HG02642 (cell line): ENCODE results near the gene LANCL2.
"Not testable (repeated sequence)": the region's sequence is repeated elsewhere in the genome, so short reads cannot be mapped to it uniquely, and the experiment has no call there.

Source experiments
- ATAC-seq: cut with Tn5 transposase; IDR thresholded peaks from one replicate; pipeline ENCODE4 v1.9.1; 2021; ENCODE audit warnings: mild to moderate bottlenecking; ENCODE audit not compliant: unreplicated experiment, poor library complexity

LANCL2 gene

DNA sequence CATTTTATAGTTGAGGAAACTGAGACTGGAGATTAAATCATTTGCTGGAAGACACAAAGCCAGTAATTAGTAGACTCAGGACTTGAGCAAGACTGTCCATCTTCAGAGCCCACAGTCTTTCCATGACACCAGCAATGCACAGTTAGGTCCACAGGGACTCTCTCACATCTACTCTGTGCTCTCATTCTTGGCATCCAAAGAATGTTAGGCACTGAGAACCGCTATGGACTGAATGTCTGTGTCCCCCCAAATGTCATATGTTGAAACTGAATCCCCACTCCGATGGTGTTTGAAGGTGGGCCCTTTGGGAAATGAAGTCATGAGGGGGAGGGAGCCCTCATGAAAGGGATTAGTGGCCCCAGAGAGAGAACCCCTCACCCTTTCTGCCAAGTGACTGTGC is 100.6 kb downstream of the LANCL2 start:
- ATAC-seq, result no peak

DNA sequence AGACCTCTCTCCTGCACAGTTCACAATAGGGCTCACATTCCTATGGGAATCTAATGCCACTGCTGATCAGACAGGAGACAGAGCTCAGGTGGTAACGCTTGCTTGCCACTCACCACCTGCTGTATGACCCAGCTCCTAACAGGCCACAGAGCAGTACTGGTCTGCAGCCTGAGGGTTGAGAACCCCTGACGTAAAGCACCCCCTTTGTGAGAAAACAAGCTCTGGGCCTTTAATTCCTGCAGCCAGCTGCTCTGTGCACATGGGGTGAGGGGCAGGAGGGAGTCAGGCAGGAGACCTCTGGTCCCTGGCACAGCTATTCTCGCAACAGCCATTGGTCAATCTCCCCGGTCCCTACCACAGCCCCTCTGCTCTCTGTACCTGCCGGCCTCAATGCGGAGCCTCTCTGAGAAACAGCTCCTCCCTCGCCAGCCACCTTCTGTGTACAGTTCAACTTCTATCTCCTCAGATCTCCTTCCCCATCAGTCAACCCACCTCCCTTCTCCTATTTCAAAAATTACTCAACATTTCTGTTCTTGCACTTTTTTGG is 102.0 kb downstream of the LANCL2 start:
- no peak for ATAC-seq

DNA sequence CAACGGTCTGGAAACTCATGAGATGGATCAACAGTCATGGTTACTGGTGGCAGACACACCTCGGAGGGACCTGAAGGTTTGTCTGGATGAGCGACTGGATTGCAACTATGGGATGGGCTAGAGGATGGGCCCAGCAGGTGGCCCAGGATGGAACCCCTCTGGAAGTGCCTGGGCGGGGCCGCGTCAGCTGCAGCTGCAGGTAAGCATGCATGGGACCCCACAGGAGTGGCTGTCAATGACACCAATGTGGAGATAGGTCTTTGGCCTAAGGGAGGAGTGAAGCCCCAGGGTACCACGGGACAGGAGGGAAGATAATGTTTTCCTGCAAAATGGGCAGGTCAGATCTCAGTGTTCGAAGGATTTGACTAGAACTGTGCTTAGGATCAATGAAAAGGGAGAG is 103.4 kb downstream of the LANCL2 start:
- ATAC-seq, result no peak

DNA sequence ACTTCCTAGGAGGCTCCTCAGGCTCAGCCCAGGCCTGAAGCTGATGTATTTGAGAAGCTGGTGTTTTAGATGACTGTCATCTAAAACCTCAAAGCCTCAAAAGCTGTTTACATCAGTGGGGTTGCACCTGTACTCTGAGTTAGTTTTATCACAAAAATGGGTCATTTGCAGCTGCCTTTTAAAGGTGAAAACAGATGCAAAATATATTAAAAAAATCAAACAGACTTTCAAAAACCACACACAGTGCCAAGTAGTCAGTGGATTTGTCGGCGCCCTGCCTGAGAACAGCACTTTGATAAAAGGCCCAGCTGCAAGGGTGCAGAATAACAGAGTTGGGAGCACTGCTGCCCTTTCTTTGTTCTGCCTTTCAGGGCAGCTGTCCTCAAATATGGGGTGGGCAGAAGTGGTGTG is 104.1 kb downstream of the LANCL2 start:
- no peak for ATAC-seq

DNA sequence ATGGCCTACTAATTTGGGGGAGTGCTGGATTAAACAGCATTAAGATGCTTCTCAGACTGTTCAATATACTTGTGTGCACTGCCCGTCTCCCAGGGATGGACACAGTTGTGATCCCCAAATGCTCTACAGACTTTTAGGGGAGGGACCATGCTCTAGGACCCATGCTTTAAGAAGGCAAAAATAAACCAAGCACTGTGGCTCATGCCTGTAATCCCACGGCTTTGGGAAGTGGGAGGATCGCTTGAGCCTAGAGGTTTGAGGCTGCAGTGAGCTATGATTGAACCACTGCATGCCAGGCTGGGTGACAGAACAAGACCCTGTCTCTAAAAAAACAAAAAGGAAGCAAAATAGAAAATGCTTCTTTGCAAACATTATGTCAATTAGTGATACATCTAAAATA is 104.6 kb downstream of the LANCL2 start:
- ATAC-seq, result no peak

DNA sequence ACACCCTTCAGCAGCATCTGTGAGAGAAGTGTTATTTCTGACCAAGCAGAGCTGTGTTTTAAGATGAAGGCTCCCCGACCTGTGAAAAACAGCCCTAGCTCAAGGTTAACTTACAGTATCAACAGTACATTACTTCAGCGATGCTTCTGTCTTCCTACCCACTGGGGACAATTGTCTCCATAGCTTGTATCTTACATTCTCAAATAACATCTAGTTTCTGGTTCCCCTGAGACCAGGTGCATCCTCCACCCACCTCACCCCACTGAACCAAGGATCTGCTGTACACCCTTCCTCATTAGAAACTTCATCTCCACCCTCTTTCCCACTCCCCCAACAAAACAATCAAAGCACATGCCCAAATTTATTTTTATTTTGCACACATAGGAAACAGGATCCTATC is 105.1 kb downstream of the LANCL2 start:
- no peak for ATAC-seq

DNA sequence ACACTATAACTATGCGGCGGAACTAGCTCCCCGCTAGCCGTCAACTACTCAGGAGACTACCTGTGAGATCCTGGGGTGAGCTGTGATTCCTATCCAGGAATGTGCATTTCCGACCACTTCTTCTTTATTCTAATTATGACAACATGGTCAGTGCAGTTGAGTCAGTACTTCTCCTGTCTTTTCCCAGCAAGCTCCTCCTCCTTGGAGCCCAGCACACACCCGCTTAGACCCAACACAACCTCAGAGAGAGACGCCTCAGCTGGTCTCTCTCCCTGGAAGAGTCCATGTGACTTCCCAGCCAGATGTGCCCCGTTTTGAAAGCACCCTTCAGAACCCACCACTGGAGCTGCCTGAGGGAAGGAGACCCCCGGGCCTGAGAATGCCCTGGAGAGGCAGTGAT is 106.5 kb downstream of the LANCL2 start:
- ATAC-seq, result not testable (repeated sequence)

DNA sequence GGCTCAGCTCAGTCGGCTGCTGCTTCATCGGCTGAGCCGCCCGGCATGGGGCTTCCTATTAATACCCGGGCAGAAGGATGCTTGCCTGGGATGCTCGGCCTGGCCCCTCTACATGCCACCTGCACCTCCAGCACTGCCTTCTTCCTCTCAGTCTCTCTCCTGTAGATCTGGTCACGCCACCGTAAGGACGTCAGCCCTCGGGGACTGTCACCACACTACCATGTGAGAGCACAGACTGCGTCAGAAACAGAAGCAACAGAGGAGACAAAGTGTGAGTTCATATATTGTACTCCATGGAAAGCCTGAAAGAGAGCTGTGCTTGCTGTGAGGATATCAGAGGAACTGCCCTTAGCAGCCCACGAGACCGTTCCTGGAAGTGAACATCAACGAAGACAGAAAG is 107.3 kb downstream of the LANCL2 start:
- ATAC-seq, result not testable (repeated sequence)

DNA sequence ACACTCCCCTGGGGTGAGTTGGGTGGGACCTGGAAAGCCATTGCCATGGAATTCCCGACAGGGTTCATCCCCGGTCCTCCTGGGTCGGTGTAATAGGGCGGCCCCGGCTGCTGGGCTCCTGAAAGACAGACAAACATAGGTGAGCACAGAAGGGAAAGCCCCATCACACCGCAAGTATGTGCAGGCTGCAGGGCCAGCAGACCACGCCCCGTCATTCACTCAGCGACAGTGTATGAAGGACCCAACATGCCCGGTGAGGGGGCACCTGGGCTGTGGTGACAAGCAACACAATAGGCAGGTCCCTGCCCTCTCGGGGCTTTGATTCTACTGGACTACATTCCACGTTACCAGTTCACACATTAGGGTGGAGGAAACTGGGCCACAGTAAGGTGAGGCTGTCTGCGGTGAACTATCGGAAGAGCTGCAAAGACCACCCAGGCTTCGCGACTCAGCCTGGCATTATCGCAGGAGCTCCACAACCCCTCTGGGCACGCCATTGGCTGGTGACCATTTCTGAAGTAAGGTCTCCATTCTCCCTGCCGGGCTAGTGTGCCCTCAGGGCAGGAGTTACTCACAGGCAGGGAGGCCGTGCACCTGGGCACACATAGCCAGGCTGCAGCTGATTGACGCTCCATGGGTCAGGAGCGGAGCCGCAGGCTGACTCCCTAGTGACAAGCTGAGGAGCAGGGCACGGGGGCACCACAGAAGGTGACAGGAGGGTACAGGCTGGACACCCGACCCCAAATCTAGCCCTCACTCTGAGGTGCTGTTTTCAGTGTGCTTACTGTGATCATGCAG is 108.0 kb downstream of the LANCL2 start:
- ATAC-seq, result no peak

DNA sequence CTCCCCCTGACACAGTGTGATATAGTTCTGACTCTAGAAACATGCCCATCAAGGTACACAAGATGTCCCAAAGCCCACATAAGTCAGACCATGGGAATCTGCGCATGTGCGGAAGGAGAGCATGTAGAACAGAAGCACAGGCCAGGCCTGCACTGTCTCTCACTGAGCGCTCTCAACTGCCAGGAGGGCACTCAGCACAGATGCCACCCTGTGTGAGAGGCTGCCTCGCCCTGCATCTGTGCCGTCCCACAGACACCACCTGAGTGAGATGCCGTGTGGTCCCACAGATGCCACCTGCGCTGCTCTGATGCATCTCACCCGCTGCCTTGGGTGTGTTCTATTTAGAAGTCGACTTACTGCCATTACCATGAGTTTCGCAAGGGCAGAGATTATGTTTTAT is 108.8 kb downstream of the LANCL2 start:
- ATAC-seq, result no peak

DNA sequence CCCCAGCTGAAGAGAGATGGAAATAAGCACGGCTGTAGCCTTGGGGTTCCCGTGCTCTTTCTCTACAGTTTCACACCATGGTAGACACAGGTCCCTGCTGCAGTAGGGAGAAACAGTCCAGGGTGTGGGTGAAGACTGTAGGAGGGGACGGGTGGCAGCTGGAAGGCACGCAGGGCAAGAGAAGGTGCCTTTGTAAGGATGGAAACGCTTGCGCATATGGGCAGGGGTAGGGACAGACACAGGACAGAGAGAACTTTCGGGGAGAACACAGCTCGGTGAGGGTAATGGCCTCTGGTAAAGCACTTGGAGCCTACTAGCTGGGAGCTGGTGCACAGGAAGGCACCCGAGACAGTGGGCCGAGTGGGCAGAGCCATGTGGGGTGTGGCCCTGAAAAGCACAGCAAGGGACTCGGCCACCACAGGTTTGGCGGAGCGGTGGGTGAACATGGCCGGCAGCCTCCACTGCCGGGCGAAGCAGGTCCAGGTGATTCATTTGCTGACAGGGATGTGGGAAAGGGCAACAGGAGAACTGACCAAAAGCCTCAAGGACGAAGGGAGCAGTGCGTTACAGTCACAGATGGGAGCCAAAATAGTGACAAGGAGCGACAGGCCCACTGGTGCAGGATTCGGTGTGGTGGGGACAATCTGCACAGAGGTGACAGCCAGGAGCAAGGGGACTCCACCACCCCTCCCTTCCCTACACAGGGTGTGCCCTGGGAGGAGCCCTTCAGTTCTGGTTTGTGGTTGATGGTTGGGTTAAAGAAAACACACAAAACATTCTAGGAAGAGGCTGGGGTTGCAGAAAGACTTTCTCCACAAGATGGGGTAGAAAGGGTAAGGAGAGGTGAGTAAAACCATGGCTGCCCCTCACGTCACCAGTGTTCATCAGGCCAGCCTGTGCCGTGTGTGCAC is 110.1 kb downstream of the LANCL2 start:
- ATAC-seq, result no peak

DNA sequence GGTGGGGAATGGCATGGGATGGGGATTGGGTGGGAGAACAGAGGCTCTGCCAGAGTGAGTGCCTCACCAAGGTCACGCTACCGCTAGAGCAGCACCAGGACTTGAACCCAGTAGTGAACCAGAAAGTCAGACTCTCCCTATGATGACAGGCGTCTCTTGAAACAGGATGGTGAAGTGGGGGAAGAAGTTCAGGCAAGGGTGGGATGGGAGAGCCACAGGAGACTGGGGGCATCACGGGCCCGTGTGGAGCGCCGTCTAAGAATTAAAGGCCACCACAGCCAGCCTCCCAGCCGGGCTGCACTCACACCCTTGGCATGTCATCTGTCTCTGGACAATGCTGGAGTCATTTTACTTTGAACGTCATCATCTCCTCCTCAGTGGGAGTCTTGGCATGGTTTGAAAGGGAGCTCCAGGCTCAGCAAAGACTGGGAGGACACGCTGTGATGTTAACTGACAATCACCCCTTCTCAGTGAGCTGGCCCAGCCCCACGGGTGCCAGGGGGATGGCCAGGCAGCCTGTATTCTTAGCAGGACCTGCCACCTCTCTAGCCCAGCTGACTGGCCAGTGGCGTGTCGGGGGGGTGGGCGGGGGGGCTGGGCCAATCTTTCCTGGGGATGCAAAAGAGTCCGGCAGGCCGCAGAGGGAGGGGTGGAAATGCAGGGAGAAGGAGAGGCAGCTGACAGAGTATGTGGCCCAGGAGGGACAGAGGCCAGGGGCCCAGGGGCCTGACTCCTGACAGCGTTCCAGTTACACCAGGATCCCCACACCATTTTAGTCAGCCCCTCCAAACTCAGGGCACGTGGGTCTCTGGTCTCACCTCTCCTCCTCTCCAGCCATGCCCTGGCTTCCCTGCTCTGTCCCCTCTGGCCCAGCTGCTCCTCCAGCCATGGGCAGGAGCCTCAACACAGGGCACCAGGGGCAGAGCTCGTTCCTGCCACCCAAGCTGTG is 111.0 kb downstream of the LANCL2 start:
- ATAC-seq, result no peak

DNA sequence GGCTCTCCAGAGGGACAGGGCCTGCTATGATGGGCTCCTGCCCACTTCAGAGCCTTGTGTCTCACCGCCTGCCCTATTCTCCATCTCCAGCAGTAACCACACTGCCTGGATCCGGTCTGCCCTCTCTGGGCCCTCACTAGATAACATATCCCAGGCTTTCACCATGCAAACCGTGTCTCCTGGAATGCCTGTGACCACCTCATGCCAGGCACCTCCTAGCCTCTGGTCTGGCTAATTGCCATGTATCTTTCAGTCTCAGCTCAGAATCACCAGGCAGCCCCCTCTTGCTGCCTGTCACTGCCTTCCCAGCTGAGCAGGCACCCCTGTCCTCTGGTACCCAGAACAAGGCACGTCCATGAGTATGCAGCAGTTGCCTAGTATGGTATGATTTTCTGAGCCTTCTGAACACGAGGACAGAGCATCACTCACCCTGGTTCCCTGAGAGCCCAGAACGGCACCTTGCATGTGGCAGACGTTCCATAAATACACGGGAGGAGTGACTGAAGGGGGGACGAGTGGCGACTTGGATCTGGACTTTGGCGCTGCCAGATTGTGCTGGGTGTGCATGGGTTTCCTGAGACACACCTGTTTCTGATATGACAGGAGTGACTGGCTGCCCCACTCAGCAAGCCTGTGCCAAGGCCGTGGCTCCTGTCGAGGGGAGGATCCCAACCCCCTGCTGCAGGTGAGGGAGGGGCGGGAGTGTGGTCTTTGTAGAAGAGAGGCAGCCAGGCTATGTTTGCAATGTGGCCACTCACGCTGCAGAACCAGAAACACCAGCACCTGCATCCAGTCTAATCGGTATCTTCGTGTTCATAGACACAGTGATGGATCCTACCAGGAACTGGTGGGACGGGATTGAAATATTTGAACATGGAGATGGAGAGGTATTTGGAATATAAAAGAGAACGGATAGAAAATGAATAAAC is 112.0 kb downstream of the LANCL2 start:
- no peak for ATAC-seq

DNA sequence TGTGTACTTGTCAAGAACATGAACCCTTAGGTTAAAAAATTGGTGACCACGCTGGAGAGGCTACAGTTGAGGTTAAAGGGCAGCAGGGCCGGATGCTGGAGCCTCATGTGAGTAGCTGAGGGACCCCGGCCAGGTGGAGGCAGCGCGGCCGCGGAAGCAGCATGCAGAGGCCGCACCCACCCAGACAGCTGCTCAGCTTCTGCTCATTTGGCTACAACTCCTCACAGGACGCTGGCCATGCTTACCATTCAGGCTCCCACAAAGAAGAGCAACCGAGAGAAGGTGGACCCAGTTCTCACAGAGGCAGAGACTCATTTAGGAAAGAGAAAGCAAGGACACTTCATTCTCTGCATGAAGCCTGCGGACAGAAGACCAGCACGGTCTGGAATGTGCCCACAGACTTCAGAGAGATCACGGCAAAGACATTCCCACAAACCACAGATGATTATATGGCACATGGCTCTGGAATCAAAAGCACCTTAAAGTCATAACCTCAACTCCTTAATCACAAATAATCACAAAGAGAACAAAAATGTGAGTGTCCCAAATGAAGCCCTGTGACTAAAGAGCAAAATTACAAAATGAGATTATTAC is 112.7 kb downstream of the LANCL2 start:
- ATAC-seq, result no peak

DNA sequence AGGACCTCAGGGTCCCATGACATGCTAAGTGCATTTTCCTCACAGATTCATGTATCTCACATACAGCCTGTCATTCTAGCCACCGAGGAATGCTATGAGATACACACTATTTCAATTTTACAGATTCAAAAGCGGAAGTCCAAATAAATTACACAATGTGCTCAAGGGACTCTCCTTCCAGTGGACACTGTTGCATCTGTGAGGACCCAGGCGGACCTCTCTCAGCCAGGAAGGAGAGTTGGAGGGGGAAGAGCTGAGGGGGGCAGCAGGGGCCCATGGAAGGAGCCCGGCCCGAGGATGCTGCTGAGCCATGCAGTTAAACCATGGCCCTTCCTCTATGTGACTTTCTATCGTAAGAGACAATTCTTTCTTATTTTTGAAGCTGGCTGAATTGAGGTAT is 113.6 kb downstream of the LANCL2 start:
- no peak for ATAC-seq

DNA sequence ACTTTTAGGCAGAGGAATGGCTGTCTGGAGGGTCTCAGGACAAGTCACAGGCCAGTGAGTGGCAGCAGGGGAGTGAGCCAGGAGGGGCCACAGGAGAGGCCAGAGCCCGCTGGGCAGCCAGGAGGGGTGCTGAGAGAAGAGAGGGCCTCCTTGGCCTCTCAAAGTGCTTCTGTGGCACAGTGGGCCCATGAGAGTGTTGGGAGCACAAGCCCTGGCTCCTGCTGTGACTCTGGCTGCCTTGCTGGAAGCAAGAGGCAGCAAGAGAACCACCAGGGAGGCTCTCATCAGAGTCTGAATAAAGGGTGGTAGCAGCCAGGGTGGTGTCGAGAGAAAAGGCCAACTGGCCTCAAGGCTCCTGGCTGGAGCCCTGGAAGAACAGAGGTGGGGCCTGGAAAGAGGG is 116.0 kb downstream of the LANCL2 start:
- no peak for ATAC-seq

DNA sequence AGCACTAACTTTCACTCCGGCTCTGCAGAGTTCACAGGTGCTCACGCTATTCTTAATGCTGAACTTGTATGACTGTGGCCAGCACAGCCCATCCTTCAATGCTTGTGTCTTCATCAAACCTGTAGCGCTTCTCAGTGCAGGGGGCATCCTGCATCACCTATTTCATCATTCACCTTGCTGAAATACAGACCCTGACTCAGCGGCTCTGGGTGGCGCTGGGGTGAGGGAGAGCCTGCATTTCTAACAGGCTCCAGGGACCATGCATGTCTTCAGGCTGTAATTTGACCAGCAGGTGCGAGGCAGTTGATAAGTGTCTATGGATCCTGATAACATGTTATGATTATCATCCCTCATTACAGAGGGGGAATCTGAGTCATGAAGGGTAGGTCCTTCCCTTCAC is 117.9 kb downstream of the LANCL2 start:
- no peak for ATAC-seq
